Activated CD4-positive, alpha-beta T cell treated with anti-CD3 and anti-CD28 coated beads for 36 hours (primary cell): Measurements from ENCODE around the gene TYW1B. TPM values are rescaled to one million over a fixed set of nuclear protein-coding genes. Genes with fewer than 3 reads are reported as not detected.
A peak's percentile ranks its signal among the peaks of the same experiment; 100 is the strongest.
"Not testable (repeated sequence)": the region's sequence is repeated elsewhere in the genome, so short reads cannot be mapped to it uniquely, and the experiment has no call there.

Experiments used
- ATAC-seq: fragments of 200-7000 bp; cut with Tn5 transposase; one replicate; pipeline ENCODE4 v1.10.0; 2021; ENCODE audit warnings: mild to moderate bottlenecking, moderate library complexity
- CTCF ChIA-PET: fragments of 350-600 bp; sonication (Branson Sonifier 250); formaldehyde crosslinking; loops from one replicate; lab custom pipeline; 2021; ENCODE audit warnings: antibody characterized with exemption; lab: Charles Lee
- POLR2A ChIA-PET: fragments of 350-600 bp; sonication (Branson Sonifier 250); formaldehyde crosslinking; loops from one replicate; lab custom pipeline; 2021; ENCODE audit warnings: antibody characterized with exemption, inconsistent platforms; lab: Charles Lee
- DNase-seq: peaks from one replicate; pipeline ENCODE4 v3.0.0-alpha.2; 2020
- H3K27ac Mint-ChIP-seq: one replicate; pipeline ENCODE4 v1.8.0; 2021; ENCODE audit warnings: mixed read lengths
- H3K27me3 Mint-ChIP-seq: one replicate; pipeline ENCODE4 v1.8.0; 2021; ENCODE audit warnings: mixed read lengths
- H3K36me3 Mint-ChIP-seq: one replicate; pipeline ENCODE4 v1.8.0; 2021; ENCODE audit warnings: low read depth, mixed read lengths
- H3K4me1 Mint-ChIP-seq: one replicate; pipeline ENCODE4 v1.8.0; 2021; ENCODE audit warnings: mixed read lengths
- H3K4me3 Mint-ChIP-seq: one replicate; pipeline ENCODE4 v1.8.0; 2021; ENCODE audit warnings: mild to moderate bottlenecking, moderate library complexity, mixed read lengths
- H3K9me3 Mint-ChIP-seq: one replicate; pipeline ENCODE4 v1.8.0; 2021; ENCODE audit warnings: low read depth, mixed read lengths
- intact Hi-C, 2 experiments: fragments of 100-400 bp; cut with DNase I in 1 of 2; cut with micrococcal nuclease in 1 of 2; formaldehyde crosslinking; loops; one replicate each; pipeline versions ENCODE4 v1.14.2 to v1.15.1; 2022 to 2024; cut with DNase I, micrococcal nuclease
- total RNA-seq, 2 experiments: library from RNA; stranded (reverse); gene quantifications; one replicate each; pipeline ENCODE4 v1.2.3, GENCODE V29; 2021

The TYW1B gene
- total RNA-seq, 2 experiments from 2014 or later: 3.5 to 3.9 TPM

- intact Hi-C loops, ATAC-seq, H3K27me3 Mint-ChIP-seq, H3K4me3 Mint-ChIP-seq, POLR2A ChIA-PET, CTCF ChIA-PET, DNase-seq: not testable (repeated sequence)
- Mint-ChIP-seq H3K9me3 (peaks cover 11% of the 10 kb centered on the region), H3K27ac (peak overlapping the region; percentile 69), H3K4me1 (peaks cover 10% of the 10 kb centered on the region), H3K36me3 (peaks cover 49% of the 10 kb centered on the region)
These were observed 9.3 kb upstream of the TYW1B start for GRCh38 chr7:72837291-72837690.

- Mint-ChIP-seq H3K36me3 (peaks cover 30% of the 10 kb centered on the region), H3K4me1 (peaks cover 30% of the 10 kb centered on the region), H3K27ac (peak overlapping the region; percentile 99), H3K4me3 (peak overlapping the region; percentile 94)
- intact Hi-C loops, H3K9me3 Mint-ChIP-seq, DNase-seq, POLR2A ChIA-PET, H3K27me3 Mint-ChIP-seq, ATAC-seq: not testable (repeated sequence)
- CTCF ChIA-PET: interaction anchor here (1.5 kb wide), 1 partner anchor 85 kb away, joined by 4 read pairs; no protein-coding TSS in a partner anchor
These were observed 2.6 kb upstream of the TYW1B start for GRCh38 chr7:72830567-72830966.

- POLR2A ChIA-PET, H3K27me3 Mint-ChIP-seq, H3K9me3 Mint-ChIP-seq: not testable (repeated sequence)
- H3K36me3 Mint-ChIP-seq: peaks cover 30% of the 10 kb centered on the region
- intact Hi-C loops: loop anchor here (1.0 to 5.0 kb wide), 9 partner anchors 49 to 907 kb away; partner anchors contain the start of genes ABHD11 (in 1 of the 2), BAZ1B (in 1 of the 2), BCL7B (in 1 of the 2) and BUD23 (in 1 of the 2)
- H3K4me1 Mint-ChIP-seq: peaks cover 30% of the 10 kb centered on the region
- peak overlapping the region; percentile 94 for H3K4me3 Mint-ChIP-seq
- peak overlapping the region; percentile 99 for H3K27ac Mint-ChIP-seq
- peak; percentile 66 for DNase-seq
- CTCF ChIA-PET: interaction anchor here (0.6 to 1.5 kb wide), 2 partner anchors 86 to 90 kb away, joined by 3 to 4 read pairs; no protein-coding TSS in a partner anchor
- ATAC-seq: peak; percentile 35
These were observed 1.8 kb upstream of the TYW1B start for GRCh38 chr7:72829687-72830354.

GRCh38 chr7:72829291-72829686 lies 1.3 kb upstream of the TYW1B start:
- H3K4me1 Mint-ChIP-seq: peaks cover 30% of the 10 kb centered on the region
- DNase-seq (peak; percentile 98), ATAC-seq (peak; percentile 57)
- peak overlapping the region; percentile 94 for H3K4me3 Mint-ChIP-seq
- POLR2A ChIA-PET: interaction anchor here (0.5 kb wide), 1 partner anchor 16 kb away, joined by 3 read pairs; no protein-coding TSS in a partner anchor
- H3K27ac Mint-ChIP-seq: peak overlapping the region; percentile 99
- H3K27me3 Mint-ChIP-seq, H3K9me3 Mint-ChIP-seq: not testable (repeated sequence)
- CTCF ChIA-PET: interaction anchor here (0.6 to 1.5 kb wide), 2 partner anchors 86 to 91 kb away, joined by 3 to 4 read pairs; no protein-coding TSS in a partner anchor
- peaks cover 26% of the 10 kb centered on the region for H3K36me3 Mint-ChIP-seq
- intact Hi-C loops: loop anchor here (1.0 to 5.0 kb wide), 9 partner anchors 50 to 908 kb away; partner anchors contain the start of genes ABHD11 (in 1 of the 2), BAZ1B (in 1 of the 2), BCL7B (in 1 of the 2) and BUD23 (in 1 of the 2)

- ATAC-seq, H3K27me3 Mint-ChIP-seq, intact Hi-C loops, H3K4me3 Mint-ChIP-seq, H3K36me3 Mint-ChIP-seq, H3K4me1 Mint-ChIP-seq, DNase-seq, H3K9me3 Mint-ChIP-seq, H3K27ac Mint-ChIP-seq, POLR2A ChIA-PET: not testable (repeated sequence)
- CTCF ChIA-PET: interaction anchor here (0.9 to 1.1 kb wide), 2 partner anchors 10 to 91 kb away, joined by 3 to 4 read pairs; no protein-coding TSS in a partner anchor
These were observed 4.0 kb downstream of the TYW1B start for GRCh38 chr7:72823765-72824732.

- ATAC-seq, intact Hi-C loops, H3K4me3 Mint-ChIP-seq, H3K9me3 Mint-ChIP-seq, POLR2A ChIA-PET, H3K27ac Mint-ChIP-seq, H3K27me3 Mint-ChIP-seq, DNase-seq, H3K4me1 Mint-ChIP-seq: not testable (repeated sequence)
- peaks cover 15% of the 10 kb centered on the region for H3K36me3 Mint-ChIP-seq
- CTCF ChIA-PET: interaction anchor here (1.1 kb wide), 1 partner anchor 92 kb away, joined by 4 read pairs; no protein-coding TSS in a partner anchor
These were observed 5.5 kb downstream of the TYW1B start for GRCh38 chr7:72822497-72822896.

GRCh38 chr7:72818663-72819361 lies 9.2 kb downstream of the TYW1B start:
- POLR2A ChIA-PET, ATAC-seq: not testable (repeated sequence)

GRCh38 chr7:72817661-72818060 lies 10.3 kb downstream of the TYW1B start:
- H3K27me3 Mint-ChIP-seq, POLR2A ChIA-PET, DNase-seq, H3K27ac Mint-ChIP-seq, H3K4me1 Mint-ChIP-seq, H3K4me3 Mint-ChIP-seq, H3K9me3 Mint-ChIP-seq, intact Hi-C loops, ATAC-seq: not testable (repeated sequence)
- peaks cover 20% of the 10 kb centered on the region for H3K36me3 Mint-ChIP-seq
- CTCF ChIA-PET: interaction anchor here (1.6 kb wide), 1 partner anchor 10 kb away, joined by 4 read pairs; the partner anchor contains the start of gene TYW1B

More at GRCh38 chr7:72818663-72819361, 9.2 kb downstream of the TYW1B start:
- H3K27ac Mint-ChIP-seq, H3K27me3 Mint-ChIP-seq, H3K4me1 Mint-ChIP-seq, H3K9me3 Mint-ChIP-seq, intact Hi-C loops, DNase-seq, H3K4me3 Mint-ChIP-seq: not testable (repeated sequence)
- H3K36me3 Mint-ChIP-seq: peaks cover 18% of the 10 kb centered on the region
- CTCF ChIA-PET: interaction anchor here (1.6 kb wide), 2 partner anchors 9 to 96 kb away, joined by 4 read pairs; partner anchors contain the start of gene TYW1B

- H3K27ac Mint-ChIP-seq, CTCF ChIA-PET: not testable (repeated sequence)
These were observed 11.4 kb downstream of the TYW1B start for GRCh38 chr7:72816370-72817157.

GRCh38 chr7:72810437-72810836 lies 17.6 kb downstream of the TYW1B start:
- POLR2A ChIA-PET, ATAC-seq, H3K4me3 Mint-ChIP-seq, H3K27me3 Mint-ChIP-seq, H3K4me1 Mint-ChIP-seq, intact Hi-C loops, H3K27ac Mint-ChIP-seq, CTCF ChIA-PET, DNase-seq, H3K9me3 Mint-ChIP-seq: not testable (repeated sequence)
- peaks cover 15% of the 10 kb centered on the region for H3K36me3 Mint-ChIP-seq

More at GRCh38 chr7:72816370-72817157, 11.4 kb downstream of the TYW1B start:
- POLR2A ChIA-PET, DNase-seq, H3K4me3 Mint-ChIP-seq, intact Hi-C loops, H3K27me3 Mint-ChIP-seq, H3K4me1 Mint-ChIP-seq, ATAC-seq, H3K9me3 Mint-ChIP-seq: not testable (repeated sequence)
- peaks cover 20% of the 10 kb centered on the region for H3K36me3 Mint-ChIP-seq
